Stimulated activated CD4-positive, alpha-beta T cell treated with anti-CD3 and anti-CD28 coated beads, TNF-alpha, amount 100 ng/mL, for 4 hours (primary cell): ENCODE results near the gene RBM20.

Experiments used
- DNase-seq, 3 experiments: peaks; one replicate each; pipeline ENCODE4 v3.0.0-alpha.2; 2020; ENCODE audit warnings: low read depth in 3 of 3

The RBM20 gene

GRCh38 chr10:110808615-110809014, 164.5 kb downstream of the RBM20 start:
- DNase-seq = no peak

DNA sequence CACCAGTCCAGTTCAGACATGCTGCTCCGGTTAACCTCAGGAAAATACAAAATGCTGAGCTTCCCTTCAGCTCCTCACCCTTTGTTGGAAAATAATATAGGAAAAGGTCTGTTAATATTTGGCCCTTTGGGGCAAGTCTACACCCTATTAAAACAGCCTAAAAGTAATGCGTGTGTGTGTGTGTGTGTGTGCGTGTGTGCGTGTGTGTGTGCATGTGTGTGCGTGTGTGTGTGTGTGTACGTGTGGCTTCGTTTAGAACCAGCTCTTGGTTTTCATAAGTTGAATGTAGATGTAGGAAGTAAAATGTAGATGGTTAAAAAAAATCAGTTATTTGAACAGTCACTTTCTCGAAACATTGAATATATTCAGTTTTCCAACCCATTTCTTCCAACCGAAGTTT, 166.5 kb downstream of the RBM20 start:
- no peak for DNase-seq

GRCh38 chr10:110811791-110812581, 167.8 kb downstream of the RBM20 start:
- DNase-seq = no peak

DNA sequence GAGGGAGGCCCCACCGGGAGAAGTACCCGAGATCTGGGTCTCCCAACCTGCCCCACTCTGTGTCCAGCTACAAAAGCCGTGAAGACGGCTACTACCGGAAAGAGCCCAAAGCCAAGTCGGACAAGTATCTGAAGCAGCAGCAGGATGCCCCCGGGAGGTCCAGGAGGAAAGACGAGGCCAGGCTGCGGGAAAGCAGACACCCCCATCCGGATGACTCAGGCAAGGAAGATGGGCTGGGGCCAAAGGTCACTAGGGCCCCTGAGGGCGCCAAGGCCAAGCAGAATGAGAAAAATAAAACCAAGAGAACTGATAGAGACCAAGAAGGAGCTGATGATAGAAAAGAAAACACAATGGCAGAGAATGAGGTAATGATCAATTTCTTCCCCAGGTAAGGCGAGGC, 168.4 kb downstream of the RBM20 start:
- DNase-seq = no peak

GRCh38 chr10:110813743-110814472, 169.8 kb downstream of the RBM20 start:
- DNase-seq = no peak

DNA sequence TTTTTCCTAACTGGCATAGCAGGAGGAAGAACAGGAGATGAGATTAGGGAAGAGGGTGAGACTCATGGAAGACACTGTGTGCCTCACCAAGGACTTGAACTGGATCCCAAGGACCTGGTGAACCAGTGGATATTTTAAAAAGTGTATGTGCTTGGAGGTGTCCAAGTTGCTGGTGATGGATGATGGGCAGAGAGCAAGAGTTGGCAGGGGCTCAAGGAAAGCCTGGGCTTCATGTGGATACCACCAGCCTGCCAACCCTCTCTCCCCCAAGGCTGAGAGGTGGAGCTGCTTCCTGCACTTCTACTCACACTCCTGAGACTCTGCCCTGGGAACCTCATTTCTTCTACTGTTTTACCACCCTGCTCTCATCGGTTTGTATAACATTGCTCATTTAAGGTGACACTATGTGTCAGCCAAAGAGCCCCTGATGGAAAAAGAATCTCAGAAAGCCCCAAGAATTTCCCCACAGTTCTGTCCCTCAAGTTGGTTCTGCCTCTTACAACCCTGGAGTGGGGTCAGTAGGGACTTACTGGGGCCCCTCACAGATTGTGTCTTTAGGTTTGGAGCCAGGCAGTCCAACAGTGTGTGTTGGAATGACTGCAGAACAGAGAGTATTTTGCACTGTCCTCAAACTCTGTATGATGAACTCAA, 171.3 kb downstream of the RBM20 start:
- DNase-seq = no peak

DNA sequence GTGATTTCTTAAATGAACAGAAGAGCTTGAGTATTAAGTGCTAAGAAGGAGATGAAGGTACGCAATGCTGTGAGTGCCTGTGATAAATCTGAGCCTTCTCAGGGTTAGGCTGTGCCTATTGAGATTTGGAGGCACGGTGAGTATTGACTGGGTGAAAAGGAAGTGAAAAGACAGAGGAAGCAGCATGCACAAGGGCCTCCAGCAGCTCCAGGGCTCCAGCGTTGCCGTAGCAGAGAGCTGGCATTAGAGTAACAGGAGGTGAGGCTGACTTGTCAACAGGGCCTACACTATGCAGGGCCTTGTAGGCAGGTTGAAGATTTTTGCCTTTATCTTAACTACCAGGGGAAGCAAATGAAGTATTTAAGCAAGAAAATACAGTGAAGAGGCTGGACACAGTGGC, 173.5 kb downstream of the RBM20 start:
- DNase-seq = no peak

GRCh38 chr10:110818311-110819256, 174.4 kb downstream of the RBM20 start:
- DNase-seq = no peak

- DNase-seq = no peak
Measured at GRCh38 chr10:110820321-110820814, 176.2 kb downstream of the RBM20 start.

- DNase-seq = no peak
Measured at GRCh38 chr10:110821508-110821907, 177.4 kb downstream of the RBM20 start.

- DNase-seq = no peak
Measured at GRCh38 chr10:110822035-110822711, 178.0 kb downstream of the RBM20 start.

DNA sequence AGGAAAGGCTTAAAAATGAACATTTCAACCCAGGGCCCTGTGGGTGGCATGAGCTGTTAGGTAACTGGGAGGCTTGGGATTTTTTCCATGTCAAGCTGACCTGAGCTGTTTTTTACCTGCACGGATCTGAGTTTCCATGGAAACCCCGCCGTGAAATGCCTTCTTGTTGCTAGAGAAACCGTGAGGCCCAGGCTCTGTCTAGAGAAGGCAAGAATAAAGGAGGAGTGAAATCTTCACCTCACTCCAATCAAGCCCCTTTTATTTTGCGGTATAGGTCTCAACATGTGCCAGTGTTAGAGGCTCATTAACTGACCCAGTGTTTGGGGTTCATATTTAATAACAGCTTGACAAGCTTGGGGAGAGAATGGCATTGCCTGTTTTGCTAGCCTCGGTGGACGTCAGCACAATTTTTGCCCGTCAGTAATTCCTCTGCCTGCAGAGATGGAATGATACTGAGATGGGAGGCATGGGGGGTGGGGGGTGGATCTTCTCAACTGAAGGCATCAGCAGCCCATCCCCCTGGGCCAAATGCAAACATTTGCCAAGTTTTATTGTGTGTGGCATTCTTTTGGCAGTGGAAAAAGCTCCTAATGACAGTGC, 178.7 kb downstream of the RBM20 start:
- no peak for DNase-seq

- DNase-seq = no peak
Measured at GRCh38 chr10:110824152-110824441, 180.0 kb downstream of the RBM20 start.

DNA sequence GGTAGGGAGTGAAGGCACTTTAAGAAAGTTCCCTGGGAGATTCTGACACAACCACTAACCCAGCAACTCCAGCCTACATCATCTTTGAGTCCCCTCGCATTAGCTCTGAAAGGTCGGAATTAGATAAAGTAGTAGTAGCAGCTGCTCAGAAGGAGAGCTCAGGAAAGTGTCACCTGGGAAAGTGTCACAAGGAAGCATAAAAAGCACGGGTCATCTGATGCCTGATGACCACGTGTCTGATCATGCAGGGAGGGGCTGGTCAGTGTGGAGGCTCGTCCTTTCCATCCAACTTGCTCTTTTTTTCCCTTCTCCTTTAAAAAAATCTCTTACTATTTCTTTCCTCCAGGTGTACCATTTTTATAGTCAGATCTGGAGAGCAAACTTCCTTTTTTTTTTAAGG, 180.5 kb downstream of the RBM20 start:
- DNase-seq = no peak

GRCh38 chr10:110825508-110825907, 181.4 kb downstream of the RBM20 start:
- no peak for DNase-seq

DNA sequence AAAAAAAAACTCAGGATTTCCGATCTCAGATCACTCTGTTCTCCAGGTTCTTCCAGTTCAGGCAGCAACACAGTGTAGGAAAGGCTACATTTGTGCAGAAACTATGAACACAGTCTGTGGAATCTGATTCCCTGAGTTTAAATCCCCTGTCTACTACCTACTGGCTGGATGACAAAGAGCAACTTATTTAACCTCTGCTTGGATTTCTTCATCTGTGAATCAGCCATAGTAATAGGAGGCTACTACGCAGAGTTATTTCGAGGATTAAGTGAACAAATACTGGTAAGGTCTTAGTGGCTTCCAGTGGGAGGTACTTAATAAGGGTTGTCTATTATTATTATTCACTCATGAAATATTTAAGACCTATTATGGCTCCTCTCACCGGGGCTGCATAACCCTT, 183.3 kb downstream of the RBM20 start:
- no peak for DNase-seq

GRCh38 chr10:110827875-110828274, 183.7 kb downstream of the RBM20 start:
- no peak for DNase-seq

- no peak for DNase-seq
Measured at GRCh38 chr10:110828525-110828924, 184.4 kb downstream of the RBM20 start.

DNA sequence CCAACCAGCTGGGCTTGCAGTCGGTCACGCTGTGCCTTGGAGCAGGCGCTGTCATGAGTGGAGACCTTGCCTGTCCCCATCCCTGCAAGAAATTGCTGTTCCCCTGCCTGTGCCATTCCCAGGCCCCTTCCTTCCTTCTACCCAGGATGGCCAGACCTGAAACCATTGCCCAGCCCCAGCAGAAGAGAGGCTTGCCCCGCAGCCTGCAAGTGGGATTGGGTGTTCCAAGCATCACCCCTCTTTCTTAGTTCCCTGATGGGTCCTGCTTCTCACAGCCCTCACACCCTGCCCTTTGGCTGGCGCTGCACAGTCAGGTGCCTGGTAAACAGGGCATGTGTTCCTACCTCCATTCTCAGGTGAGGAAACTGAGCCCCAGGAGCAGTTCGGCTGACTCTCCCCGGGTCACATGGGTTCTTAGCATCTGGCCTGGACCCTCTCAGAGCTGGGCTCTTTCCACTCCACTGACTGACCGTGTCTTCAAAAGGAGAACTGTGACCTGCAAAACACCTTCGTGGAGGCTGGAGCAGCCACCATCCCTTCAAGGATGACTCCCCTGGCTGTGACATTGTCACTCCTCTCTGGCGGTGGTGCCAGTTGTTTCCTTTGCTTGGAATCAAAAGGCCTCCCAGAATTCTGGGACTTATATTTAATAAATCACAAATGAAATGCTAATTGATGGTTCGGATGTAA, 185.7 kb downstream of the RBM20 start:
- DNase-seq = no peak
